Left lobe of liver (tissue), 2 donors: ENCODE results near the gene BRSK2. TPM values are rescaled to one million over a fixed set of nuclear protein-coding genes. Genes with fewer than 3 reads are reported as not detected.
"Not testable (repeated sequence)": the region's sequence is repeated elsewhere in the genome, so short reads cannot be mapped to it uniquely, and the experiment has no call there.

Source experiments
- ATAC-seq: fragments of 200-7000 bp; cut with Tn5 transposase; one replicate; pipeline ENCODE4 v1.9.1; 2020; ENCODE audit warnings: mild to moderate bottlenecking, moderate library complexity
- DNase-seq: peaks from one replicate; pipeline ENCODE4 v3.0.0-alpha.2; 2020; ENCODE audit warnings: low spot score
- total RNA-seq: library from RNA; stranded (reverse); gene quantifications from one replicate; pipeline ENCODE4 v1.2.1, GENCODE V29; 2021
- donor health status: DM: no; HTN: no; CAD: no; lungs with moderate emphysema.
- donor health status: DM: no; HTN: yes; CAD: no.

The BRSK2 gene
- total RNA-seq, 1 donor from 2014 or later, result 0.18 TPM

DNA sequence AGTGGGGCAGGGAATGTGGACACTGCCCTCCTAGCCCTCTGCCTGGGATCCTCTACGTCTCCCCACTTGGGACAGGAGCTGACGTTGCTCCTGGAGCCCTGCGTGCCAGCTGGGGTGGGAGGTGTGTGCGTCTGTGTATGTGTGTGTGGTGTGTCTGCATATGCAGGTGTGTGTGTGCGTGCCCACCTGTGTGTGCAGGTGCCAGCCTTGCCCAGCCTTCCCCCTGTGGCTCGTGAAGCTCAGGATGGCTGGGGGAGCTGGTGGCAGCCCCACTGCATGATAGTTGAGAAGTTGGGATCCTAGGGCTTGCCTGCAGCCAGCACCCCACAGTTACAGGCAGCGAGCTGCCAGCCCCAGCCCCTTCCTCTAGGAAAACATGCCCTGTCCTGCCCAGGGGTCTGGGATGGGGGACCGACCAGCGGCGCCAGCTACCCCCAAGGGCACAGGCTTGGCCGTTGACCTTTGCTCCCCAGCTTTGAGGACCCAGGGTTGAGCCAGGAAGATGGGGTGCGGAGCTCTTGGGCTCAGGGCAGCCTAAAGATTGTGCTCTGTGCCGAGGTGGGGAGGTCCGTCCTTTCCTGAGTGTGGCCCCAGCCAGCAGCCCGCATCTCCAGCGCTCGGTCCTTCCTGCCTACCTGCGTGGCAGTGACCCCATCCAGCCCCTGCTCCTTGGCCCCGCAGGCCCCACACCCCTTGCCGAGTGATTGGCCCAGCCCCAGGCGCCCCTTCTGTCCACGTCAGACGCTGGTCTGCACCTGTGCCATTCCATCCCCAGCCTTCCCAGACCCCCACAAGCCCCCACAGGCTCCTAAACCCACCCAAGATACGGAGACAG is 15.7 kb downstream of the BRSK2 start:
- DNase-seq, result no peak
- no peak for ATAC-seq

DNA sequence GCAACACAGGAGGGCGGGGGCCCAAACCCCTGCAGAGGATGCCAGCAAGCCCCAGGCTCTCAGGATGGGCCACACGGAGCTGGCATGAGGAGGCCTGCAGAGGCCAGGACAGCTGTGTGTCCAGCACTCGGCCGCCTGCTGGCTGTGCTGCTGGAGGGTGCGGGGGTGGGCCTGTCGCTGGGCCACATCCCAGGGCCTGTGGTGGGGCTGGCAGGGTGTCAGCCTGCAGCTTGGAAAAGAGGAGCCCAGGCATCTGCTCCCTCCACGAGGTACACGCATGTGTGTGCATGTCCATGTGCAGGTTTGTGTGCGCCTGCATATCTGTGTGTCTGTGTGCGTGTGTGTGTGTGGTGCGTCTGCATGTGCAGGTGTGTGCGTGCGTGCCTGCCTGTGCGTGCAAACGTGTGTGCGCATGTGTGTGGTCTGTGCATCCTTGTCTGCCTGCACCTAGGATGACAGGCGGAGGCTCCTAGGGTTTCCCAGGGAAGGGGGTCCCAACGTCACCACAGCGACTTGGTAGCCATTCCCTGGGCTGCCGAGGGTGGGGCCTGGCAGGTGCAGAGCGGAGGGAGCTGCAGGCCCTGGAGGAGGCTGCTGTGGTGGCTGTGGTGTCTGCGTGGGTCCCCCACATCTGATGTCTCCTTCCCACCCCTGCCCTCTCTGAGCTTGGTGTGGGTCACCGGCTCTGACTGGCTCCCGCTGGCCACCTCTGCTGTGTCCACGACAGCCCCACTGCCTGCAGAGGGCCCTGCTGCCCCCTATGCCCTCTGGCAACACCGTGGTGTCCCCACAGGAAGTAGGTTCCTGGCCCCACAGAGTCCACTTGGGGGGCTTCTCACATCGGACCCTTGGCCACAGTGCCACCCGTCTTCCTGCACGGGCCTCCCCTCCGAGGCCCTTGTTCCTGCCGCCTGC is 17.1 kb downstream of the BRSK2 start:
- DNase-seq, result no peak
- no peak for ATAC-seq

DNA sequence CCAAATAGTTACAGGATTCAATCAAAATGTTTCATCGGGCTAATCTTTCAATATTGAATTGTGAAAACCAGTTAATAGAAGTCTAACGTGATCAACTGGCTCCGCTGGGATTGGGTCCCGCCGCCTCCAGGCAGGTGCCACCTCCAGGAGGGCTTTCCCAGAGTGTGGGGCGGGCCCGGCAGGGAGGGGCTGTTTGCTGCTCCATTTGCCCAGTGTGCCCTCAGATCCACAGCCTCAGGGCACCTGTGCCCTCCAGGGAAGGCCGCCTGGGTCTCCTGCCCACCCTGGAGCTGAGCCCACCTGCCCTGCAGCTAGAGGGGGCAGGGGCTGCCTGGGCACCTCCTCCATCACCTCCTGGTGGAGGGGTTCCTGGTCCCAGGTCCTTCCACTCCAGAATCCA is 17.9 kb downstream of the BRSK2 start:
- DNase-seq (no peak), ATAC-seq (no peak)

DNA sequence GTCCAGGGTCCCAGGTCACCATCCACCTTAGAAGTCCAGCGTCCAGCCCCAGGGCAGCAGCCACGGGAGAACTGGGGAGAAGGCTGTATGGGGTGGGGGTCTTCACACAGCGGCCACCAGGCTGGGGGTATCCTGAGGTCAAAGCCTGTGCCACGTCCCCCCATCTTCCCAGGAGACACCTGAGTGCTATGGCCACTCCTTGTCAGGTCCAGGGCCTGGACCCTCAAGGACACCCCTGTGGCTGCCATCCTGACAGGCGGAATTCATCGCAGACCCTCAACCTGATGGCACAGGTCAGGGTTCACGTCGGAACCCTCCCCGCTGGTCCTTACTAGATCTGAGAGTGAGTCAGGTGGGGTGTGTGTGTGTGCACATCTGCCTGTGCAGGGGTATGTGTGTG is 18.6 kb downstream of the BRSK2 start:
- ATAC-seq (no peak), DNase-seq (no peak)

DNA sequence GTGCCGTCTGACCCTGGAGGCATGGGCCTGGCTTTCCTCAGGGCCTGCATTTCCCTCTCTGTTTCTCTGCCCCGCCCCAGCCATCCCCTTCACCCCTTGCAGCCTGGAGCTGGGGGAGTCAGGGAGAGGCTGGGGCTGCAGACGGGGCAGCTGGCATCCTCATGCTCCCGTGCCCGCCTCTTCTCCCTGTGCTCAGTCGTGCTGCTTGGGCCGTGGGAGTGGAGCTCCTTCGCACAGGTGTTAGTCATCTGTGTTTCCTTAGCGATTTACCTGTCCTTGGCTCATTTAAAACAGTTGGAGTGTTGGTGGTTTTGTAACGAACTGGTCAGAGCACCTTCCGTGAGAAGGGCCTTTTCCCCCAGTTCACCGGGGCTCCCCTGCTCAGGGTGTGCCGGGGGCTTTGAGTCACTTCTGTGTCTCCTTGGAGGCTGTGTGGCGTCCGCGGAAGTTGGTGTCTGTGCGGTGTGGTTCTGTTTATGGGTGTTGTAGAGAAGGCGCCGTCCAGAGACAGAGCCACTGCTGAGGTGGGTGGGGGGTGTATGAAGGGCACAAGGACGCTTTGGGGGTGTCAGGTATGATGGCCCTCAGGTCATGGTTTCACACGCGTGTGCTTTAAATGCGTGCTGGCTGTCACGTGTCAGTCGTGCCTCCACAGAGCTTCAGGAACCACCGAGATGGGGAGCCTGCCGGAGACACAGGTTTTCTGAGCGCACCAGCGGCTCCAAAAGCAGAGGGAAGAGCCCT is 19.5 kb downstream of the BRSK2 start:
- ATAC-seq (no peak), DNase-seq (no peak)

DNA sequence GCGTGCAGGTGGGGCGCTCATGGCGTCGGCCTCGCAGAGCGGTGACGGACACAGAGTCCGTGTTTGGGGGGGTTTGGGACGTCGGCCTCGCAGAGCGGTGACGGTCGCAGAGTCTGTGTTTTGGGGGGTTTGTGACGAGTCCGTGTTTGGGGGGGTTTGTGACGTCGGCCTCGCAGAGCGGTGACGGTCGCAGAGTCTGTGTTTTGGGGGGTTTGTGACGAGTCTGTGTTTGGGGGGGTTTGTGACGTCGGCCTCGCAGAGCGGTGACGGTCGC is 20.1 kb downstream of the BRSK2 start:
- not testable (repeated sequence) for DNase-seq, ATAC-seq

DNA sequence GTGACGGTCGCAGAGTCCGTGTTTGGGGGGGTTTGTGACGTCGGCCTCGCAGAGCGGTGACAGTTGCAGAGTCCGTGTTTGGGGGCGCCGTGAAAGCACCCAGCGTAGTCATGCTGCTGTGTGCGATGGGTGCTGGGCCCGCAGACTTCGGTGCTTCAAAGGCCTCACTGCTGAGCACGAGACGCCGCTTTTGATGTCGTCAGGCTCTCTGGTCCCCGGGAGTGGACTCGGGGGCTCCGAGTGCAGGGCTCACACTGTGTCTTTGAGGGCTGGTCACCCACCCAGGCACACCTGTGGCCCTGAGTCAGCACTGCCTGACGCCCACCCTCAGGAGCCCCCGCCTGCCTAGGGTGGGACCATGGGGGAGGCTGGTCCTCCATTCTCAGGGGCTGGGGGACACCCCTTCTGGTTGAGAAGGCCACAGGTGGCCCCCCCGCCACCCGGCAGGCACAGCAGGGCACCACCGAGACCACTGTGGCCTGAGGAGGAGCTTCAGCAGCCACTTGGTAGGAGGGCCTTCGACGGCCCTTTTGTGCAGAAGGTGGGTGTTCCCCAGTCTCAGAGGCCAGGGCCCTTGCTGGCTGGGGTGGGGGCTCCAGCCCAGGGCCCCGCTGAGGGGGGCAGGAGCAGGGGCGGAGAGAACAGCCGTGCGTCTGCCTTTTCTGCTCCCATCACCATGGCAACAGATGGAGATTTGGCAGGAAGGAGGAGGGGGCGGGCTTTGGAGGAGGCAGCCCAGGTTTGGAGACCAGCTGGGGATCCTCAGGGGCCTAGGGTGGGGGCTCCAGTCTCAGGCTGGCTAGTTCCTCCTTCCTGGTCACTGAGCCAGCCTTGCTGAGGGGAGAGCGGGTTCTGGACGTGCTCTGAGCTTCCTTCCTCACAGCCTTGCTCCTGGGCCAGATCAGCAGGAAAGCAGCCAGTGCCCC is 20.9 kb downstream of the BRSK2 start:
- ATAC-seq (no peak), DNase-seq (no peak)

DNA sequence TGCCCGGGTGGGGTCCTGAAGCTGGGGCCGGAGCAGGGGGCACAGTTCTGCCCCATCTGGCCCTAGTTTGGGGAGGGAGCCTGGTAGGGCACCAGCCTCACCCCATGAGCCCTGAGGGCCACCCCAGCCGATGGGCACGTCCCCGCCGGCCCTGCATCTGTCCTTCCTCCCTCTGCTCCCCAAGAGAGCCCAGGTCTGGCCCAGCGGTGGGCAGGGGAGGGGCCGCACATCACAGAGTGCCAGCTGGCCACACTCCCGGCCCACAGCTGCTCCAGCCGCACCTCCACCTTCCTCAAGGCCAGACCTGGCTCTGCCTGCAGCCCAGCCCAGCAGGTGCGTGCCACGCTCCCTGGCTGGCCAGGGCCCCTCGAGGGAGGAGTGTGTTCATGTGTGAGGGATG is 21.6 kb downstream of the BRSK2 start:
- ATAC-seq, result no peak

DNA sequence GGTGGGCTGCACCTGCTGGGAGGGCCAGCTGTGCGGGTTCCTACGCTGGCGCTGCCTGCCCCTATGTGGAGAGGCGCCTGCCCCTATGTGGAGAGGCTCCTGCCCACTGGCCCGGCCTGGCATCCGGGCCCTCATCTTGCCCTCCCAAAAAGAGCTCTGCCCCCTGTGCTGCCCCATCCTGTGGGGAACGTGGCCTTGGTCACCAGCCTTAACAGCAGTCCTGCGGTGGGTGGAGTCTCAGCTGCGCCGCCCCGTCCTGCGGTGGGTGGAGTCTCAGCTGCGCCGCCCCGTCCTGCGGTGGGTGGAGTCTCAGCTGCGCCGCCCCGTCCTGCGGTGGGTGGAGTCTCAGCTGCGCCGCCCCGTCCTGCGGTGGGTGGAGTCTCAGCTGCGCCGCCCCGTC is 22.0 kb downstream of the BRSK2 start:
- not testable (repeated sequence) for ATAC-seq, DNase-seq

More for the DNA sequence above, 21.6 kb downstream of the BRSK2 start:
- no peak for DNase-seq

DNA sequence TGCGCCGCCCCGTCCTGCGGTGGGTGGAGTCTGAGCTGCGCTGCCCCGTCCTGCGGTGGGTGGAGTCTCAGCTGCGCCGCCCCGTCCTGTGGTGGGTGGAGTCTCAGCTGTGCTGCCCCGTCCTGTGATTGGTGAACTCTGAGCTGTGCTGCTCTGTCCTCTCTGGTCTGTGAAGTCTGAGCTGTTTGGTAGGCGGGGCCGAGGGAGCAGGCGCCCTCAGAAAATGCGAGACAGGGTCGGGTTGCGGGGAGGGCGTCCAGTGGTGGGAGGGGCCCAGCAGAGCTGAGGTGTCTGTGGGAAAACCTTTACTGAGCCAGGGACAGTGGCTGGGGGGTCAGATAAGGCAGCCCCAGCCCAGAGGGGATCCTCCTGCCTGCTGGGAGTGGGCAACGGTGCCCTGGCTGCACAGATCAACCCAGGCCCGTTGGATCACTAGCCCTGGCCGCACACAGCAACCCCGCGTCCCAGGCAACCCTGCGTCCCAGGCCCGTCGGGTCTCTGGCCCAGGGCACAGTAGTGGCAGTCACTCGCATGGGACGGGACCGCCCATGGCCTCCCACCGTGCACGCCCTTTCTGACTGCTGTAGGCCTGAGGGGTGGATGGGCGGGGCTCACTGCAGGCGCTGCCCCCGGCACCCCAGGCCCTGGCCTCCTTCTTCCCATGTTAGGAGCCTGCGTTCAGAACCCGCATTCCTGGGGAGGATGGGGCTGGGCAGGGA is 22.8 kb downstream of the BRSK2 start:
- no peak for ATAC-seq
- DNase-seq, result no peak

DNA sequence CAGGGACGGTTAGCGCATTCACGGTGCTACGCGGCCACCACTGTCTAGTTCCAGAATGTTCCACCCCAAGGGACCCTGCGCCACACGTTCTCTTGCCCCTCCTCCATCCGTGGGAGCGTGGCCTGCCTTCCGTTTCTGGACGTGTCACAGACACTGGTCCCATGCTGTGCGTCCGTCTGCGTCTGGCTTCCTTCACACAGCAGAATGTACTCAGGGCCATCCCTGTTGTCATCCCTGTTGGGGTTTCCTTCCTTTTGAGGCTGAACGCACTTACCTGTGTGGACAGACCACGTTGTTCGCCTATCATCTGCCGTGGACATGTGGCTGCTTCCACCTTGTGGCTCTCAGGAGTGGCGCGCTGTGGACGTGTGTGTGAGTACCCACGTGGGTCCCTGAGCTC is 24.9 kb downstream of the BRSK2 start:
- ATAC-seq (no peak), DNase-seq (no peak)

DNA sequence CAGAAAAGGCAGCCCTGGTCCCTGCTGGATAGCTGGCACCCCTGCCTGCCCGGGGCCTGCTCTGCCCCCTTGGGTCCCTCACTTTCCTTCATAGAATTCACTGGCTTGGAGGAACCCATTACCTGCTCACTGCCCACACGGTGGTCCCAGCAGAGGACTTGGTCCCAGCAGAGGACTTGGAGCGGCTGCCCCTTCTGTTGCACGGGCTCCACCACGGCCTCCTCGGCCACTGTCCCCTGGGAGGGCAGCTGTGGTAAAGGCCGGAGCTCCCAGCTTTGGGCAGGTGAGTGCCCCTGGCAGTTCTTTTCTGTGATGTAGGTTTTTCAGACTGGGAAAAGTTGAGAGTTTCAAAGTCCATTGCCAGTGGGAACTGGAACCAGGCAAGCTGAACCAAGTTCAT is 25.9 kb downstream of the BRSK2 start:
- DNase-seq (no peak), ATAC-seq (peak; percentile 73)

DNA sequence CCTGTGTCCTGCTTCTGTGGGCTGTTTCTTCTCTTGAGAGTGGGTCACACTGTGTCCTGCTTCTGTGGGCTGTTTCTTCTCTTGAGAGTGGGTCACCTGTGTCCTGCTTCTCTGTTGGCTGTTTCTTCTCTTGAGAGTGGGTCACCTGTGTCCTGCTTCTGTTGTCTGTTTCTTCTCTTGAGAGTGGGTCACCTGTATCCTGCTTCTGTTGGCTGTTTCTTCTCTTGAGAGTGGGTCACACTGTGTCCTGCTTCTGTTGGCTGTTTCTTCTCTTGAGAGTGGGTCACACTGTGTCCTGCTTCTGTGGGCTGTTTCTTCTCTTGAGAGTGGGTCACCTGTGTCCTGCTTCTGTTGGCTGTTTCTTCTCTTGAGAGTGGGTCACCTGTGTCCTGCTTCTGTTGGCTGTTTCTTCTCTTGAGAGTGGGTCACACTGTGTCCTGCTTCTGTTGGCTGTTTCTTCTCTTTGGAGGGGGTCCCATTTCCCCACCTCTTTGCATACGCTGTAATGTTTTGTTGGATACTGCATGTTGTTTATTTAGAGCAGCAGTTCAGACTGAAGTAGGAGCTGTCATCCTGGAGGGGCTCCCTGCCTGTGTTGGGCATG is 28.6 kb downstream of the BRSK2 start:
- not testable (repeated sequence) for DNase-seq, ATAC-seq

DNA sequence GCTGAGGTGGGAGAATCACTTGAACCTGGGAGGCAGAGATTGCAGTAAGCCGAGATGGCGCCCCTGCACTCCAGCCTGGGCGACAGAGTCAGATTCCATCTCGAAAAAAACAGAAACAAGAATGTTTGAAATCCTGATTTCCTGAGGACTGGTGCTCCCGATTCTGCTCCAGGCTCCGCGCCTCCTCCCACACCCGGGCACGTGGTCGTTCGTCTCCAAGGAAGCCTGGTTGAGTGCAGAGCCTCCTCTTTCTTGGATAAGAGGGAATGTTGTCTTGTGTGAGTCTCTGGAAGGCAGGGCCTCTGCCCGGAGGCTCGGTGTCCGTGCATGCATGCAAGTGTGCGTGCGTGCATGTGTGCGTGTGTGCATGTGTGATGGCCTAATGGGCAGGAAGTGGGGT is 30.1 kb downstream of the BRSK2 start:
- DNase-seq (no peak), ATAC-seq (no peak)

DNA sequence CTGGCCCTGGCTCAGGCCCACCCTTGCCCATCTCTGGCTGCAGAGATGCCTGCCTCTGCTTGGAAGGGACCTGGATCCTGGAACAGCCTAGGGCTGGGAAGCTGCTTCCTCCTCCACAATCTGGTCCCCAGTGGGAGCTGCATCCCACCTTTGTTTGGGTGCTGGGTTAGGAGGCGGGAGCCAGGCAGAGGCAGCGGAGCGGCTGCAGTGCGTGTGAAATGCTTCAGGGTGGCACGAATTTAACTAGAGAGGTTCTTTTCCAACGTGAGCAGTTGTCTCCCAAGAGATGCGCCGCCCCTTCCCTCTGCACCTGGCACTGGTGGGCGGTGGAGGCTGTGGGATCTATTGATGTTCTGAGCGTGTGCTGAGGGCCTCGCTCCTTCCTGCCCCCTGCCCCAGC is 31.6 kb downstream of the BRSK2 start:
- no peak for DNase-seq
- no peak for ATAC-seq

DNA sequence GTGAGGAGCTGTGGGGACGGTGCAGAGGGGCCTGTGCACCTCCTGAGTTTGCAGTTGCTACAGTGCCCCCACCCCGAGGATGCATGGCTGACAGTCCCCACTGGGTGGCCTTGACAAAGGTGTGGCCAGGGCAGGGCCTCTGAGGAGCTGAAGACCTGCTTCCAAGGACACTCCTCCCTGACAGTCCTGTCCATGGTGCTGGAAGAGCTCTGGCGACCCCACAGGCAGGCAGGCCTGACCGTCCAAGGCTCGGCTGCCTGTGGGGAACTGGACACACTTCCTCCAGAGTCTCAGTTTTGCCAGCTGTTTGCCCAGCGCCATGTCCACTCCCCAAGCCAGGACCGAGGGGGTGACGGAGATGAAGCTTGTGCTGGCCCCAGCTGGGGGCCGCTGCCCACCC is 32.7 kb downstream of the BRSK2 start:
- ATAC-seq (peak; percentile 22), DNase-seq (no peak)

DNA sequence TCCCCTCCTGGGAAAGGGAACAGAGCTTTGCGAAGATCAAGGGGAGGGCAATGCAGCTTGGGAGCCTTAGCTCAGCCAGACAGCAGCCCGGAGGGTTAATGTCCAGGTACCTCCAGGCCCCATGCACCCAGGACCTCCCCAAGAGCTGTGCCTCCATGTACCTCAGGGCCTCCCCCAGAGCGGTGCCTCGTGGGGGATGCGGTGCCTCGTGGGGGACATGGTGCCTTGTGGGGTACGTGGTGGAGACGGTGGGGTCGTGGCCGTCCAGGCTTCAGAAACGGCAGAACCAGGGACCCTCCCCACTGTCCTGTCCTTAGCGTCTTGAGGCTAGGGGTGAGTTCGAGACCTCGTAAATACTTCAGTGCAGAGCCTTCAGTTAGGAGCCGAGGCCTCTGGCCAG is 33.2 kb downstream of the BRSK2 start:
- ATAC-seq (no peak), DNase-seq (no peak)

DNA sequence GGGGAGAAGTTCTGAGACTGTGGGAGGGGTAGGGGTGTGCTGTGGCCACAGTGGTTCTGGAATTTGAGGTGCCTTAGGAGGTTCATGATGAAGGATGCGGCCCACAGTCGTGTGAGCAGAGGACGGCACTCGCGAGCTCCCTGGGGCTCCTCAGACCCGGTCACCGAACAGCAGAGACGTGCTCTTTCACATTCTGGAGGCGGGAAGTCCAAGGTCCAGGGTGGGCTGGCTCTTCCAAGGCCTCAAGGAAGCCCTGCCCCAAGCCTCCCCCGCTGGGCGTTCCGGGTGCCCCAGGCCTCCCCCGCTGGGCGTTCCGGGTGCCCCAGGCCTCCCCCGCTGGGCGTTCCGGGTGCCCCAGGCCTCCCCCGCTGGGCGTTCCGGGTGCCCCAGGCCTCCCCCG is 33.7 kb downstream of the BRSK2 start:
- not testable (repeated sequence) for ATAC-seq, DNase-seq

DNA sequence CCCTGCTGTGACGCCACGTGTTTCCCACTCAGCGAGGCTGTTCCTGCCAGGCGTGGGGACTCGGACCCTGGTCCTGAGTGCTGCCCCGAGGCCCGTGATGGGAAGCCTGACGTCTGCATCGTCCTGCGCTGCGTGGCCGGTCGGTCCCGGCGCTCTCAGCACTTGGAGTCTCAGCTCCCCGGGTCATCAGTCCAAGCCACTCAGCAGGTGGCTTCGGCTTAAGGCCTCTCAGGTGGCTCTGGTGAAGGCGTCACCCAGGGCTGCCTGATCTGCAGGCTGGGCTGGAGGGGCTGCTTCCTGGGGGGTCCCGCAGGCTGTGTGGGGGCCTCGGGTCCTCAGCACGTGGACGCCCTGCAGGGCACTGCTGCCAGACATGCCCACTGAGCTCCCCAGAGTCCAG is 35.3 kb downstream of the BRSK2 start:
- ATAC-seq (no peak), DNase-seq (no peak)
